HG03521 (cell line): ENCODE measurements around the gene DNAH1.

Experiments used
- ATAC-seq: cut with Tn5 transposase; IDR thresholded peaks from one replicate; pipeline ENCODE4 v1.9.1; 2021; ENCODE audit warnings: mild to moderate bottlenecking, moderate library complexity; ENCODE audit not compliant: unreplicated experiment

The DNAH1 gene

DNA sequence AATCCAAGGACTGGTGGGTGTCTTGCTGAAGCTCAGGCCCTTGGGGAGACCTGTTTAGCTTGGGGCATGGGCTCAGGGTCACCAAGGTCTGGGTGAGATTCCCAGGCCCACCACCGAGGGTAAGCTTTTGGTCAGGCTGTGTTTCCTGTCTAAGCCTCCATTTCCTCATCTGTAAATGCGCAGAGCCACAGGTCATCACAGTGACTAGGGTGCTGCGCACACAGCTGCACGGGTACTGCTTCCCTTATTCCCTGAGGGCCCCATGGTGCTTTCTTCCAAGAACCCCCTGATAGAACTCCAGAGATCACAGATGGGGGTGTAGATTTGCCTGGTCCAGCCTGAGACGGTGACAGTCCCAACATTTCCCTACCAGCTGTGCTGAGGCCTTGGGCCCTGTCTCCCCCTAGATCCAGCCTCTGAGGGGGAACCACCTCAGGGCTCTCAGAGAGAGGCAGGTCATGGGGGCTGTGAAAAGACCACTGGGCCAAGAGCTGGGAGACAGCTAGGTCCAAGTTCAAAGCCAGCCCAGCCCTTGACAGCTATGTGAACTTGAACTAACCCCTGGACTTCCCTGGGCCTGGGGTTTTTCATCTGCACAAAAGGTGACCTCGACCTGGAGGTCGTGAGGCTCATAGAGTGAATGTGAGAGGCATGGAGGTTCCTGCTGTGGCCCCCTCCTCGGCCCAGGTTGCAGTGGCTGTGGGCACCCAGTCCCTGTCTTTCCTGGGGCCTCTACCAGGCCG is 68.1 kb downstream of the DNAH1 start:
- ATAC-seq, result no peak

- no peak for ATAC-seq
Measured at GRCh38 chr3:52385157-52385556, 69.0 kb downstream of the DNAH1 start.

DNA sequence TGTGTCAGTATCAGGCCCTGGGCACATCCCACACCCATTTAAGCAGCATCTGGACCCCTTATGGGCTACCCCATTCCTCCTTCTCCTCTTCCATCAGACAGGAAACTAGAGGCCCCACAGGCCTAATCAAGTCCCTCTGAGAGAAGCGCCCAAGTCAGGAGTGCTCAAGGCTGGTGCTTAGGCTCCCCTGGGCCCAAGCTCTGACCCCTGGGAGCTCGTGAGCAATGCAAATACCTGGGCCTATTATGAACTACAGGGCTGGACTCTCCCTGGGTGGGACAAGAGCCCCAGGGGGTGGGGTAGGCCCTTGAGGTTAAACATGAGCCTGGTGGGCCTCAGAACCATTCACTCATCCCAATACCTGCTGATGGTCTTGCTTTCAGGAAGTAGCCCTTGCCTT is 71.4 kb downstream of the DNAH1 start:
- ATAC-seq, result no peak

- no peak for ATAC-seq
Measured at GRCh38 chr3:52388348-52388821, 72.3 kb downstream of the DNAH1 start.

GRCh38 chr3:52388933-52389332 is 72.8 kb downstream of the DNAH1 start:
- ATAC-seq, result no peak

- ATAC-seq, result no peak
Measured at GRCh38 chr3:52391096-52391495, 75.0 kb downstream of the DNAH1 start.

GRCh38 chr3:52392216-52392930 is 76.3 kb downstream of the DNAH1 start:
- no peak for ATAC-seq

GRCh38 chr3:52393131-52393807 is 77.2 kb downstream of the DNAH1 start:
- ATAC-seq, result no peak

GRCh38 chr3:52393959-52394670 is 78.0 kb downstream of the DNAH1 start:
- ATAC-seq, result no peak

GRCh38 chr3:52394751-52395502 is 78.8 kb downstream of the DNAH1 start:
- no peak for ATAC-seq

DNA sequence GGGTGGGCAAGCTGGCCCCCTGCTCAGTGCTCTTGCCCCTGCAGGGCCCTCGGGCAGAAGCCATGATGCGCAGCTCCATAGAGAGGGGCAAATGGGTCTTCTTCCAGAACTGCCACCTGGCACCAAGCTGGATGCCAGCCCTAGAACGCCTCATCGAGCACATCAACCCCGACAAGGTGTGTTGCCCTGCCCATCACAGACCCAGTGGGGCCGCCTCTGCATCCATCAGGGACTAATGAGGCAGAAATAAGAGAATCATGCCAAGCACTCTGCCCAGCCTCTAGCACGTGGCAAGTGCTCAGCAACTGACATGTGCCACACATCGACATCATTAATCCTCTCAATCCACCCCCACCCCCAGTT is 79.4 kb downstream of the DNAH1 start:
- no peak for ATAC-seq

DNA sequence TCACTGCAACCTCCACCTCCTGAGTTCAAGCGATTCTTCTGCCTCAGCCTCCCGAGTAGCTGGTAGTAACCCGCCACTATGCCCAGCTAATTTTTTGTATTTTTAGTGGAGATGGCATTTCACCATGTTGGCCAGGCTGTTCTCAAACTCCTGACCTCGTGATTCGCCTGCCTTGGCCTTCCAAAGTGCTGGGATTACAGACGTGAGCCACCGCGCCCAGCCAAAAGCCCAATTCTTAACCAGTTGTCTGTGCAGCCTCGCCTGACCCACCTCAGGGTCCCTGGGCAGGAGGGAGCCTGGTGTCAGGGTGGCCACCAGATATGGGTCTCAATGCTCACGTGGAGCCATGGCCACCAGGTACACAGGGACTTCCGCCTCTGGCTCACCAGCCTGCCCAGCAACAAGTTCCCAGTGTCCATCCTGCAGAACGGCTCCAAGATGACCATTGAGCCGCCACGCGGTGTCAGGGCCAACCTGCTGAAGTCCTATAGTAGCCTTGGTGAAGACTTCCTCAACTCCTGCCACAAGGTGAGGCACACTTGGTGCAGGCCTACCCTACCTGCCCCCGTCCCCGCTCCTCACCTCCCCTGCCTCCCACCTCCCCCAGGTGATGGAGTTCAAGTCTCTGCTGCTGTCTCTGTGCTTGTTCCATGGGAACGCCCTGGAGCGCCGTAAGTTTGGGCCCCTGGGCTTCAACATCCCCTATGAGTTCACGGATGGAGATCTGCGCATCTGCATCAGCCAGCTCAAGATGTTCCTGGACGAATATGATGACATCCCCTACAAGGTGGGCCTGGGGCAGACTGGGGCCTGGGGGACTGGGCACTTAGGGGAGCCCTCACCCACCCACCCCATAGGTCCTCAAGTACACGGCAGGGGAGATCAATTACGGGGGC is 80.1 kb downstream of the DNAH1 start:
- ATAC-seq, result no peak

- no peak for ATAC-seq
Measured at GRCh38 chr3:52396907-52397591, 80.9 kb downstream of the DNAH1 start.

- ATAC-seq, result no peak
Measured at GRCh38 chr3:52397676-52398399, 81.7 kb downstream of the DNAH1 start.

- no peak for ATAC-seq
Measured at GRCh38 chr3:52398670-52399081, 82.6 kb downstream of the DNAH1 start.

DNA sequence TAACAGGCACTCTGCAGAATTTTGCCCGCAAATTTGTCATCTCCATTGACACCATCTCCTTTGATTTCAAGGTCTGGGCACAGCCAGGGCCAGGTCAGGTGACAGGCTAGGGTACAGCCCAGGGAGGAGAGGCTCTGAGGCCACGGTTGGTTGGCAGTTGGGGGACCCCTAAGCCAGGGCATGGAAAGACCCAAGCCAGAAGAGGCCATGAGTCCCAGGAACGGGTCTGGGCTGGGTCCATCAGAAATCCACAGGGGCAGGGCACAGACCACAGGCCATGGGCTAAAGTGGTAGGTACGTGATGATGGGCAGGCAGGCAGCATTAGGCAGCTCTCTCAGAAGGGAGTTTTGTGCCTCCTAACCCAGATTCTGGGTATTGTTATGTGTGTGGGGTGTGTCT is 83.0 kb downstream of the DNAH1 start:
- no peak for ATAC-seq

DNA sequence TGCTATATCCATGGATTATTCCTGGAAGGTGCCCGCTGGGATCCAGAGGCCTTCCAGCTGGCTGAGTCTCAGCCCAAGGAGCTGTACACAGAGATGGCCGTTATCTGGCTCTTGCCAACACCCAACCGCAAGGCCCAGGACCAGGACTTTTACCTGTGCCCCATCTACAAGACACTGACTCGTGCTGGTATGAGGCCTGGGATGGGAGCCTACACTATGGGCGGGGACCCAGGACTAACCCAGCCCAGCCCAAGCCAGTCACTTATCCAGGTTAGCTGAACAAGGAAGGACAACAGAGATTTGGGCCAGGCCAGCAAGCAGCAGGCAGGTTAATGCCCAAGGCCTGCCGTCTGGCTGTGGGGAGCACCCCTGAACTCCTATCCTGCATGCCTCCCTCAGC is 83.5 kb downstream of the DNAH1 start:
- no peak for ATAC-seq

- no peak for ATAC-seq
Measured at GRCh38 chr3:52400275-52400793, 84.2 kb downstream of the DNAH1 start.
